Omental fat pad (tissue), 4 donors: ENCODE results near the gene CCDC92. TPM values are rescaled to one million over a fixed set of nuclear protein-coding genes. Genes with fewer than 3 reads are reported as not detected.

Experiments used
- ATAC-seq: fragments of 150-250 bp; one replicate; pipeline ENCODE4 v1.9.1; 2016; ENCODE audit warnings: mild to moderate bottlenecking, moderate library complexity; ENCODE audit not compliant: low FRiP score
- DNase-seq: peaks from one replicate; pipeline ENCODE4 v3.0.0-alpha.2; 2019; ENCODE audit warnings: low spot score
- CTCF ChIP-seq, 3 donors: fragments of 450-650 bp; IDR thresholded peaks; one replicate each; pipeline ENCODE4 v1.5.1; 2016 to 2017; ENCODE audit warnings: antibody characterized with exemption in 3 of 3, mild to moderate bottlenecking in 3 of 3, moderate library complexity in 2 of 3
- total RNA-seq, 4 donors: library from RNA; depleted of rRNA; stranded (reverse); fragments of >200 nt; gene quantifications; one replicate each; pipeline ENCODE4 v1.1.0, GENCODE V29; 2016

CCDC92 gene
- total RNA-seq, 4 donors from 2014 or later = 27.1 to 34.5 (median 32.0) TPM

- no peak for ATAC-seq
- TF ChIP-seq CTCF (IDR thresholded peaks at IDR 0.05) = no peak
- DNase-seq = no peak
Observed at GRCh38 chr12:123908884-123909725, 63.5 kb downstream of the CCDC92 start.

GRCh38 chr12:123907726-123908476 is 64.7 kb downstream of the CCDC92 start:
- DNase-seq (no peak), ATAC-seq (peak; percentile 54)
- no peak for TF ChIP-seq CTCF (IDR thresholded peaks at IDR 0.05)

- no peak for TF ChIP-seq CTCF (IDR thresholded peaks at IDR 0.05)
- DNase-seq (no peak), ATAC-seq (no peak)
Observed at GRCh38 chr12:123906711-123907420, 65.8 kb downstream of the CCDC92 start.

GRCh38 chr12:123905319-123905925 is 67.2 kb downstream of the CCDC92 start:
- DNase-seq (no peak), ATAC-seq (peak; percentile 57)
- TF ChIP-seq CTCF (IDR thresholded peaks at IDR 0.05) = peak in 1 of 3 donors; percentile 53

- DNase-seq = no peak
- no peak for TF ChIP-seq CTCF (IDR thresholded peaks at IDR 0.05)
- no peak for ATAC-seq
Observed at GRCh38 chr12:123903301-123904065, 69.1 kb downstream of the CCDC92 start.

GRCh38 chr12:123902821-123903220 is 69.8 kb downstream of the CCDC92 start:
- no peak for TF ChIP-seq CTCF (IDR thresholded peaks at IDR 0.05)
- ATAC-seq (no peak), DNase-seq (no peak)
